DMS53 (cell line): ENCODE measurements around the gene FGF2.

ENCODE experiments used
- DNase-seq: peaks from one replicate; lab custom pipeline; 2025; lab: John Stamatoyannopoulos, UW

The FGF2 gene

GRCh38 chr4:122894827-122895226 is 68.2 kb downstream of the FGF2 start:
- no peak for DNase-seq

GRCh38 chr4:122895336-122895995 is 68.8 kb downstream of the FGF2 start:
- DNase-seq = no peak

- DNase-seq = no peak
Measured at GRCh38 chr4:122896270-122896669, 69.6 kb downstream of the FGF2 start.

GRCh38 chr4:122898370-122899150 is 71.9 kb downstream of the FGF2 start:
- peak; percentile 1 for DNase-seq

- DNase-seq = no peak
Measured at GRCh38 chr4:122899682-122900081, 73.1 kb downstream of the FGF2 start.

GRCh38 chr4:122900314-122900713 is 73.7 kb downstream of the FGF2 start:
- DNase-seq = no peak

- no peak for DNase-seq
Measured at GRCh38 chr4:122901247-122902010, 74.8 kb downstream of the FGF2 start.

- DNase-seq = no peak
Measured at GRCh38 chr4:122903766-122904288, 77.2 kb downstream of the FGF2 start.

GRCh38 chr4:122906859-122907305 is 80.3 kb downstream of the FGF2 start:
- no peak for DNase-seq

GRCh38 chr4:122908223-122908622 is 81.6 kb downstream of the FGF2 start:
- no peak for DNase-seq

GRCh38 chr4:122909683-122910082 is 83.1 kb downstream of the FGF2 start:
- peak; percentile 62 for DNase-seq

- DNase-seq = no peak
Measured at GRCh38 chr4:122911588-122911987, 85.0 kb downstream of the FGF2 start.

- DNase-seq = no peak
Measured at GRCh38 chr4:122912810-122913575, 86.4 kb downstream of the FGF2 start.

- peak; percentile 37 for DNase-seq
Measured at GRCh38 chr4:122914292-122914904, 87.8 kb downstream of the FGF2 start.

GRCh38 chr4:122914938-122915337 is 88.3 kb downstream of the FGF2 start:
- no peak for DNase-seq

GRCh38 chr4:122917731-122918130 is 91.1 kb downstream of the FGF2 start:
- DNase-seq = no peak

- DNase-seq = no peak
Measured at GRCh38 chr4:122920473-122920872, 93.8 kb downstream of the FGF2 start.

- no peak for DNase-seq
Measured at GRCh38 chr4:122921300-122921699, 94.7 kb downstream of the FGF2 start.

- DNase-seq = peak; percentile 68
Measured at GRCh38 chr4:122921971-122922876, 95.6 kb downstream of the FGF2 start, which contains the start of gene NUDT6. NUDT6 (minus strand) TSS chr4:122922597; CDS start chr4:122922572, 25 bp downstream.
